GM23338 (cell line): Measurements from ENCODE around the gene ANKZF1. TPM values are rescaled to one million over a fixed set of nuclear protein-coding genes. Genes with fewer than 3 reads are reported as not detected.

Source experiments
- ATAC-seq: fragments of 200-7000 bp; cut with Tn5 transposase; 3 replicates; pipeline ENCODE4 v1.9.1; 2020
- DNase-seq: peaks from one replicate; pipeline ENCODE4 v3.0.0-alpha.2; 2015; ENCODE audit warnings: low spot score
- H2AFZ ChIP-seq: fragments of 200-600 bp; sonication (generic); 2 replicates; pipeline ENCODE4 v1.8.0; 2016; ENCODE audit warnings: antibody characterized with exemption, mild to moderate bottlenecking, moderate library complexity
- H3F3A ChIP-seq: fragments of 200-600 bp; sonication (generic); replicated peaks from 2 replicates; pipeline ENCODE4 v1.8.0; 2017; ENCODE audit warnings: antibody characterized with exemption, mixed run types, low read depth
- H3K27ac ChIP-seq: fragments of 200-600 bp; sonication (generic); 2 replicates; pipeline ENCODE4 v1.6.1; 2016; ENCODE audit warnings: low read depth
- H3K27me3 ChIP-seq: fragments of 200-600 bp; sonication (generic); 2 replicates; pipeline ENCODE4 v1.8.0; 2016; ENCODE audit warnings: mild to moderate bottlenecking, mixed run types, moderate library complexity; ENCODE audit not compliant: insufficient read depth
- H3K36me3 ChIP-seq: fragments of 200-600 bp; sonication (generic); 2 replicates; pipeline ENCODE4 v1.8.0; 2016; ENCODE audit warnings: mild to moderate bottlenecking; ENCODE audit not compliant: insufficient read depth
- H3K4me1 ChIP-seq: fragments of 200-600 bp; sonication (generic); 2 replicates; pipeline ENCODE4 v1.8.0; 2016; ENCODE audit warnings: mild to moderate bottlenecking, moderate library complexity; ENCODE audit not compliant: insufficient read depth
- H3K4me2 ChIP-seq: fragments of 200-600 bp; sonication (generic); 2 replicates; pipeline ENCODE4 v1.7.1; 2017; ENCODE audit warnings: mixed run types
- H3K4me3 ChIP-seq: fragments of 200-600 bp; sonication (generic); 2 replicates; pipeline ENCODE4 v1.6.1; 2016; ENCODE audit warnings: mixed run types
- H3K79me2 ChIP-seq: fragments of 200-600 bp; sonication (generic); replicated peaks from 2 replicates; pipeline ENCODE4 v1.8.0; 2017; ENCODE audit warnings: mild to moderate bottlenecking; ENCODE audit not compliant: insufficient read depth
- H3K9me2 ChIP-seq: fragments of 200-600 bp; sonication (generic); 2 replicates; pipeline ENCODE4 v1.8.0; 2017; ENCODE audit not compliant: insufficient read depth
- H4K20me1 ChIP-seq: fragments of 200-600 bp; sonication (generic); replicated peaks from 2 replicates; pipeline ENCODE4 v1.8.0; 2017; ENCODE audit warnings: mild to moderate bottlenecking; ENCODE audit not compliant: insufficient read depth
- H3K27ac Mint-ChIP-seq: 2 replicates; pipeline ENCODE4 v1.8.0; 2020; ENCODE audit warnings: inconsistent platforms, mild to moderate bottlenecking, moderate library complexity, mixed read lengths
- H3K27me3 Mint-ChIP-seq: 3 replicates; pipeline ENCODE4 v1.8.0; 2022; ENCODE audit warnings: low read depth, mild to moderate bottlenecking, moderate library complexity, mixed read lengths, inconsistent platforms; ENCODE audit not compliant: insufficient read depth, poor library complexity
- H3K36me3 Mint-ChIP-seq: 3 replicates; pipeline ENCODE4 v1.8.0; 2021; ENCODE audit warnings: low read depth, mild to moderate bottlenecking, inconsistent platforms, moderate library complexity, mixed read lengths
- H3K4me1 Mint-ChIP-seq: 3 replicates; pipeline ENCODE4 v1.8.0; 2020; ENCODE audit warnings: mild to moderate bottlenecking, inconsistent platforms, mixed read lengths
- H3K4me3 Mint-ChIP-seq: 3 replicates; pipeline ENCODE4 v1.8.0; 2021; ENCODE audit warnings: moderate library complexity, mild to moderate bottlenecking, inconsistent platforms, mixed read lengths
- H3K9me3 Mint-ChIP-seq: 3 replicates; pipeline ENCODE4 v1.8.0; 2020; ENCODE audit warnings: moderate library complexity, mild to moderate bottlenecking, inconsistent platforms, mixed read lengths
- CREB1 ChIP-seq: fragments of 250-450 bp; sonication (Bioruptor Pico); IDR thresholded peaks from 2 replicates; pipeline ENCODE4 v1.5.0; 2020; ENCODE audit warnings: low read depth, mild to moderate bottlenecking, moderate library complexity
- CTCF ChIP-seq, 2 experiments: fragments of 200-600 bp in 1 of 2; sonication (generic) in 1 of 2; conservative IDR thresholded peaks; 2 replicates each; pipeline versions ENCODE4 v1.5.1 to v1.6.1; 2016 to 2017; ENCODE audit warnings: antibody characterized with exemption in 2 of 2, low read depth in 2 of 2, mild to moderate bottlenecking in 2 of 2, moderate library complexity in 1 of 2
- EZH2 ChIP-seq: fragments of 200-600 bp; sonication (generic); IDR thresholded peaks from one replicate; pipeline ENCODE4 v1.8.0; 2017; ENCODE audit warnings: antibody characterized with exemption, mild to moderate bottlenecking, low read depth; ENCODE audit not compliant: unreplicated experiment
- EZH2phosphoT487 ChIP-seq: fragments of 200-600 bp; sonication (generic); IDR thresholded peaks from one replicate; pipeline ENCODE4 v1.8.1; 2018; ENCODE audit warnings: antibody characterized with exemption; ENCODE audit not compliant: unreplicated experiment
- JUNB ChIP-seq: IDR thresholded peaks from one replicate; pipeline ENCODE4 v1.6.1; 2016; ENCODE audit warnings: antibody characterized with exemption; ENCODE audit not compliant: unreplicated experiment
- NANOG ChIP-seq: IDR thresholded peaks from 2 replicates; pipeline ENCODE4 v1.6.1; 2016; ENCODE audit warnings: antibody characterized with exemption, borderline replicate concordance
- POLR2AphosphoS5 ChIP-seq: IDR thresholded peaks from 2 replicates; pipeline ENCODE4 v1.6.1; 2016; ENCODE audit warnings: antibody characterized with exemption, low read depth
- REST ChIP-seq: IDR thresholded peaks from one replicate; pipeline ENCODE4 v1.6.1; 2018; ENCODE audit warnings: antibody characterized with exemption; ENCODE audit not compliant: unreplicated experiment
- STAT1 ChIP-seq: IDR thresholded peaks from one replicate; pipeline ENCODE4 v1.6.1; 2016; ENCODE audit warnings: antibody characterized with exemption; ENCODE audit not compliant: unreplicated experiment
- ZNF114 ChIP-seq: fragments of 250-450 bp; sonication (Bioruptor Pico); IDR thresholded peaks from 2 replicates; pipeline ENCODE4 v1.5.0; 2020; ENCODE audit warnings: mild to moderate bottlenecking, moderate library complexity
- ZNF331 ChIP-seq: fragments of 250-450 bp; sonication (Bioruptor Pico); IDR thresholded peaks from 2 replicates; pipeline ENCODE4 v1.5.0; 2020; ENCODE audit warnings: low read depth, mild to moderate bottlenecking, moderate library complexity
- ZNF462 ChIP-seq: fragments of 250-450 bp; sonication (Bioruptor Pico); IDR thresholded peaks from 2 replicates; pipeline ENCODE4 v1.5.0; 2020; ENCODE audit warnings: mild to moderate bottlenecking, moderate library complexity
- polyA plus RNA-seq: library from polyadenylated mRNA; unstranded; fragments of >200 nt; fragmentation: Nextera tagmentation; extraction: Ambion mirVana; gene quantifications from 2 replicates; pipeline ENCODE4 v1.2.1, GENCODE V29; 2016
- total RNA-seq: library from RNA; depleted of rRNA; stranded (reverse); fragments of >200 nt; shearing (Covaris generic); gene quantifications from 2 replicates; pipeline ENCODE4 v1.2.3, GENCODE V29; 2014
- TF ChIP-seq, protein P1 (sequence below): IDR thresholded peaks from 2 replicates; pipeline ENCODE4 v1.6.1; 2016; ENCODE audit warnings: antibody characterized with exemption

Gene ANKZF1
- total and polyA plus RNA-seq, 2 experiments from 2014 or later: 29.9 to 61.9 TPM

DNA sequence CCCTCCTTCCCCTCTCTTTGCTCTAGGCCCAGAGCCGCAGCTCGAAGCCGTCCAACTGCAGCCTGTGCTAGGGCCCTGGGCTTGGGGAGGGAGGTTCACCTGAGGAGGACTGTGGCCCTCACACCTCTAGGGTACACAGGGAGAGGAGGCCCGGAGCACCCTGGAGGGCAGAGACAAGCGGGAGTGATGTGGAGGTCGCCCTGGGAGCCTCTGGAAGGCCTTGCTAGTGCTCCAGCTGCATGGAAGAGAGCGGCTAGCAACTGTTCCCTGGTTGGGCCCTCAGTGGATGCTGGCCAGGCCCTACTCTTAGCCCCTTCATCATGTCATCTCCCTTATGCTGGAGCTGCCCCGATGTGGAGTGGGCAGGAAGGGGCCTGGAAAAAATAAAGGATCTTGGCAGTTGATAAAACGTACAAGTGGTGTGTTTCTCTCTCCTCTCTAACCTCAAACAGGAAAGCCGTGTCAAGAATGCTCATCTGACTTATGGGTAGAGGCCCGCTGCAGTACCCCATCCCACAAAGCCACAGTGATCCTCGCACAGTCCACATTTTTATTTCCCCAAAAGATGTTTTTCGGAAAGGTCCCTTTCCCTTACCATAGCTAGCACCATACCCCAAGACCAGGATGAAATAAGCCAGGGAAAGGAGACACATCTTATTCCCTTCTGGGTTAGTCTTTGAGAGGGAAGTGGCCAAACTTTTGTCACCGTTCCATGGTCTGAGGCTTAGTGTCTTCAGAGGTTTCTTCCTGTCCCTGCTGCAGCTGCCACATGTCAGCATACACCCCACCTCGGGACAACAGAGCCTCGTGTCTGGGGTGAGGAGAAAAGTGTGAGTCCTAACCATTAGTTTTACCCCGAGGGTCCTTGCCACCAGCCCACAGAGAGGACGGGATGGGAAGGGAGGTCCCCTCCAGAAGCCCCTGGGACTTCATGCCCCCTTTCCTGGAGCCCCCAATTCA is 20.1 kb upstream of the ANKZF1 start:
- Histone ChIP-seq H3K27ac (no peak overlapping the region), H3K4me3 (no peak overlapping the region), H3K36me3 (no peaks in the 10 kb centered on the region; the same call in 1 of the 2 replicates), H3K27me3 (no peaks in the 10 kb centered on the region), H3K9me2 (no peaks in the 10 kb centered on the region), H3K4me2 (no peak overlapping the region), H3K4me1 (peaks cover 15% of the 10 kb centered on the region), H4K20me1 (no peaks in the 10 kb centered on the region; the same call in 1 of the 2 replicates), H2AFZ (no peak overlapping the region), H3F3A (peaks cover 15% of the 10 kb centered on the region; the same call in 1 of the 2 replicates), H3K79me2 (no peaks in the 10 kb centered on the region)
- H3K27me3 Mint-ChIP-seq: peaks cover 14% of the 10 kb centered on the region
- TF ChIP-seq ZNF331 (CRISPR knock-in tag) (no peak), CREB1 (CRISPR knock-in tag) (no peak), NANOG (no peak), JUNB (no peak), EZH2phosphoT487 (no peak), POLR2AphosphoS5 (no peak; the same call in 1 of the 2 replicates), ZNF114 (CRISPR knock-in tag) (no peak), REST (no peak), STAT1 (no peak), CTCF (conservative IDR thresholded peaks at IDR 0.05; ENCODE audit: low read depth in 2 of 2) (no peak), EZH2 (no peak), ZNF462 (CRISPR knock-in tag) (no peak)
- TF ChIP-seq, protein P1, sequence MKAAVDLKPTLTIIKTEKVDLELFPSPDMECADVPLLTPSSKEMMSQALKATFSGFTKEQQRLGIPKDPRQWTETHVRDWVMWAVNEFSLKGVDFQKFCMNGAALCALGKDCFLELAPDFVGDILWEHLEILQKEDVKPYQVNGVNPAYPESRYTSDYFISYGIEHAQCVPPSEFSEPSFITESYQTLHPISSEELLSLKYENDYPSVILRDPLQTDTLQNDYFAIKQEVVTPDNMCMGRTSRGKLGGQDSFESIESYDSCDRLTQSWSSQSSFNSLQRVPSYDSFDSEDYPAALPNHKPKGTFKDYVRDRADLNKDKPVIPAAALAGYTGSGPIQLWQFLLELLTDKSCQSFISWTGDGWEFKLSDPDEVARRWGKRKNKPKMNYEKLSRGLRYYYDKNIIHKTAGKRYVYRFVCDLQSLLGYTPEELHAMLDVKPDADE: no peak
- no peak overlapping the region; the same call in 2 of the 3 replicates for H3K4me3 Mint-ChIP-seq
- H3K9me3 Mint-ChIP-seq: peaks cover under 1% of the 10 kb centered on the region; the same call in 1 of the 3 replicates
- ATAC-seq (no peak), DNase-seq (no peak)
- H3K4me1 Mint-ChIP-seq: peaks cover 13% of the 10 kb centered on the region; the same call in 2 of the 3 replicates
- H3K36me3 Mint-ChIP-seq: peaks cover 51% of the 10 kb centered on the region
- no peak overlapping the region for H3K27ac Mint-ChIP-seq
